A204.1 (cell line): ENCODE data around the gene TBX2.

Source experiments
- FAIRE-seq: peaks from 2 replicates; lab custom pipeline; 2012; peaks lifted over from hg19 to GRCh38; lab: Jason Lieb, UNC

The TBX2 gene

GRCh38 chr17:61368832-61369450 is 30.7 kb upstream of the TBX2 start:
- FAIRE-seq: no peak

GRCh38 chr17:61369751-61370150 is 29.9 kb upstream of the TBX2 start:
- FAIRE-seq: no peak

- no peak for FAIRE-seq
Measured at GRCh38 chr17:61371179-61371578, 28.5 kb upstream of the TBX2 start.

GRCh38 chr17:61371606-61372005 is 28.0 kb upstream of the TBX2 start:
- FAIRE-seq: no peak

- FAIRE-seq: no peak
Measured at GRCh38 chr17:61372436-61372835, 27.2 kb upstream of the TBX2 start.

GRCh38 chr17:61376931-61377838 is 22.5 kb upstream of the TBX2 start:
- FAIRE-seq: no peak

- no peak for FAIRE-seq
Measured at GRCh38 chr17:61378658-61379456, 20.8 kb upstream of the TBX2 start.

- no peak for FAIRE-seq
Measured at GRCh38 chr17:61379457-61380216, 20.0 kb upstream of the TBX2 start.

GRCh38 chr17:61380217-61380835 is 19.3 kb upstream of the TBX2 start:
- FAIRE-seq: no peak

- FAIRE-seq: peak; percentile 98
Measured at GRCh38 chr17:61380836-61381525, 18.7 kb upstream of the TBX2 start.

- FAIRE-seq: no peak
Measured at GRCh38 chr17:61381537-61381936, 18.1 kb upstream of the TBX2 start.

- FAIRE-seq: no peak
Measured at GRCh38 chr17:61382796-61383688, 16.6 kb upstream of the TBX2 start.

- no peak for FAIRE-seq
Measured at GRCh38 chr17:61383689-61384201, 15.9 kb upstream of the TBX2 start.

GRCh38 chr17:61384354-61384691 is 15.3 kb upstream of the TBX2 start:
- no peak for FAIRE-seq

- no peak for FAIRE-seq
Measured at GRCh38 chr17:61384692-61385576, 14.7 kb upstream of the TBX2 start.

- no peak for FAIRE-seq
Measured at GRCh38 chr17:61385577-61386236, 13.9 kb upstream of the TBX2 start.

- no peak for FAIRE-seq
Measured at GRCh38 chr17:61386251-61386650, 13.4 kb upstream of the TBX2 start.

GRCh38 chr17:61387011-61387410 is 12.6 kb upstream of the TBX2 start:
- FAIRE-seq: no peak
